Body of pancreas (tissue), 4 donors: Measurements from ENCODE around the gene MTERF4. TPM values are rescaled to one million over a fixed set of nuclear protein-coding genes. Genes with fewer than 3 reads are reported as not detected.
A peak's percentile ranks its signal among the peaks of the same experiment; 100 is the strongest.

Experiments
- ATAC-seq: fragments of 150-250 bp; one replicate; pipeline ENCODE4 v1.9.1; 2016
- DNase-seq, 4 donors: peaks; one replicate each; pipeline ENCODE4 v3.0.0-alpha.2; 2019
- H3K27ac ChIP-seq, 4 donors: fragments of 200-600 bp; sonication (generic); 1 replicate in 3 of 4; 2 replicates in 1 of 4; pipeline versions ENCODE4 v1.5.1 to v1.6.1; 2016 to 2019; ENCODE audit warnings: mild to moderate bottlenecking in 1 of 4, mixed read lengths in 1 of 4, moderate library complexity in 1 of 4
- H3K27me3 ChIP-seq, 2 donors: fragments of 200-600 bp; sonication (generic); one replicate each; pipeline ENCODE4 v1.6.0; 2016; ENCODE audit warnings: mild to moderate bottlenecking in 1 of 2
- H3K36me3 ChIP-seq, 2 donors: fragments of 200-600 bp; sonication (generic); replicated peaks in 1 of 2; 2 replicates each; pipeline ENCODE4 v1.5.1; 2016; ENCODE audit warnings: low read depth in 2 of 2; ENCODE audit not compliant: insufficient read depth in 1 of 2
- H3K4me1 ChIP-seq: fragments of 200-600 bp; sonication (generic); one replicate; pipeline ENCODE4 v1.6.0; 2016
- H3K4me3 ChIP-seq, 2 donors: fragments of 200-600 bp; sonication (generic); 1 replicate in 1 of 2; 2 replicates in 1 of 2; pipeline ENCODE4 v1.5.1; 2016 to 2019
- H3K9me3 ChIP-seq, 3 donors: fragments of 200-600 bp; sonication (generic); 1 replicate in 2 of 3; 2 replicates in 1 of 3; pipeline ENCODE4 v1.5.1; 2016
- CTCF ChIP-seq, 7 experiments: fragments of 450-650 bp in 4 of 7; fragments of 200-600 bp in 3 of 7; sonication (generic) in 3 of 7; IDR thresholded peaks; one replicate each; pipeline ENCODE4 v1.5.1; 2016 to 2019; ENCODE audit warnings: antibody characterized with exemption in 7 of 7
- POLR2A ChIP-seq, 3 donors: fragments of 450-650 bp; IDR thresholded peaks; one replicate each; pipeline ENCODE4 v1.6.1; 2016; ENCODE audit warnings: antibody characterized with exemption in 3 of 3, mild to moderate bottlenecking in 2 of 3
- WGBS, 2 donors: methylation state at CpG; one replicate each; pipeline ENCODE4 v1.1.5; 2017; 5-methylcytosine and 5-hydroxymethylcytosine counted together
- intact Hi-C: fragments of 100-400 bp; cut with DNase I; formaldehyde crosslinking; loops from one replicate; pipeline ENCODE4 v1.15.1; 2023
- total RNA-seq, 2 donors: library from RNA; depleted of rRNA; stranded (reverse); fragments of >200 nt; gene quantifications; one replicate each; pipeline ENCODE4 v1.1.0, GENCODE V29; 2016

The MTERF4 gene
- total RNA-seq, 2 donors from 2014 or later, result 17.1 to 39.2 TPM

GRCh38 chr2:241069821-241070281 is 32.2 kb downstream of the MTERF4 start:
- no peak overlapping the region for H3K27ac ChIP-seq
- WGBS, 2 donors, result 87 to 93% methylated on average over 6 to 10 of the region's 26 CpGs
- no peak for DNase-seq
- ATAC-seq, result no peak
- no peaks in the 10 kb centered on the region for H3K36me3 ChIP-seq
- intact Hi-C loops, result no loop called here
- H3K4me1 ChIP-seq, result no peaks in the 10 kb centered on the region
- H3K4me3 ChIP-seq, result no peak overlapping the region
- H3K27me3 ChIP-seq, result no peaks in the 10 kb centered on the region
- no peaks in the 10 kb centered on the region for H3K9me3 ChIP-seq
- TF ChIP-seq CTCF (IDR thresholded peaks at IDR 0.05), result no peak
- no peak for TF ChIP-seq POLR2A (IDR thresholded peaks at IDR 0.05)

GRCh38 chr2:241068942-241069810 is 32.9 kb downstream of the MTERF4 start:
- TF ChIP-seq POLR2A (IDR thresholded peaks at IDR 0.05) (no peak), CTCF (IDR thresholded peaks at IDR 0.05) (no peak)
- Histone ChIP-seq H3K27ac (no peak overlapping the region), H3K36me3 (no peaks in the 10 kb centered on the region), H3K9me3 (no peaks in the 10 kb centered on the region), H3K4me3 (no peak overlapping the region), H3K4me1 (peaks cover 5% of the 10 kb centered on the region), H3K27me3 (no peaks in the 10 kb centered on the region)
- 88 to 98% methylated on average over 12 to 27 of the region's 28 CpGs for WGBS, 2 donors
- DNase-seq (peak in 1 of 4 donors; percentile 10), ATAC-seq (no peak)
- intact Hi-C loops, result no loop called here

GRCh38 chr2:241068136-241068941 is 33.7 kb downstream of the MTERF4 start:
- Histone ChIP-seq H3K27ac (no peak overlapping the region), H3K4me3 (no peak overlapping the region), H3K27me3 (no peaks in the 10 kb centered on the region), H3K9me3 (no peaks in the 10 kb centered on the region), H3K4me1 (peaks cover 11% of the 10 kb centered on the region), H3K36me3 (no peaks in the 10 kb centered on the region)
- no peak for DNase-seq
- WGBS, 2 donors, result 84 to 93% methylated on average over 20 to 25 of the region's 25 CpGs
- intact Hi-C loops, result no loop called here
- no peak for ATAC-seq
- no peak for TF ChIP-seq CTCF (IDR thresholded peaks at IDR 0.05)
- TF ChIP-seq POLR2A (IDR thresholded peaks at IDR 0.05), result no peak

GRCh38 chr2:241067501-241068135 is 34.5 kb downstream of the MTERF4 start:
- no peak overlapping the region for H3K27ac ChIP-seq
- H3K4me3 ChIP-seq, result no peak overlapping the region
- no peak for TF ChIP-seq POLR2A (IDR thresholded peaks at IDR 0.05)
- TF ChIP-seq CTCF (IDR thresholded peaks at IDR 0.05), result no peak
- H3K9me3 ChIP-seq, result no peaks in the 10 kb centered on the region
- ATAC-seq (no peak), DNase-seq (peak in 1 of 4 donors; percentile 9)
- intact Hi-C loops, result no loop called here
- WGBS, 2 donors, result 90% methylated on average over 9 to 20 of the region's 21 CpGs
- peaks cover 18% of the 10 kb centered on the region for H3K4me1 ChIP-seq
- H3K27me3 ChIP-seq, result no peaks in the 10 kb centered on the region
- H3K36me3 ChIP-seq, result no peaks in the 10 kb centered on the region
